Measurements from ENCODE around the gene IFT88.

Gene IFT88

GRCh38 chr13:20714563-20715329 is 147.8 kb downstream of the IFT88 start:
- DNase-seq (ENCODE audit: low read depth in 2 of 2), result no peak

- DNase-seq (ENCODE audit: low read depth in 2 of 2), result no peak
Observed at GRCh38 chr13:20715330-20715712, 148.4 kb downstream of the IFT88 start.

- no peak for DNase-seq (ENCODE audit: low read depth in 2 of 2)
Observed at GRCh38 chr13:20716951-20717350, 150.0 kb downstream of the IFT88 start.

- DNase-seq (ENCODE audit: low read depth in 2 of 2), result no peak
Observed at GRCh38 chr13:20717581-20718542, 150.9 kb downstream of the IFT88 start.

- DNase-seq (ENCODE audit: low read depth in 2 of 2), result no peak
Observed at GRCh38 chr13:20718958-20719566, 152.1 kb downstream of the IFT88 start.

GRCh38 chr13:20719783-20720182 is 152.8 kb downstream of the IFT88 start:
- no peak for DNase-seq (ENCODE audit: low read depth in 2 of 2)

- DNase-seq (ENCODE audit: low read depth in 2 of 2), result no peak
Observed at GRCh38 chr13:20720499-20720898, 153.5 kb downstream of the IFT88 start.

- no peak for DNase-seq (ENCODE audit: low read depth in 2 of 2)
Observed at GRCh38 chr13:20721058-20721453, 154.1 kb downstream of the IFT88 start.

GRCh38 chr13:20721454-20722357 is 154.7 kb downstream of the IFT88 start:
- DNase-seq (ENCODE audit: low read depth in 2 of 2), result no peak

GRCh38 chr13:20727856-20728255 is 160.9 kb downstream of the IFT88 start:
- no peak for DNase-seq (ENCODE audit: low read depth in 2 of 2)

GRCh38 chr13:20728579-20729311 is 161.8 kb downstream of the IFT88 start:
- no peak for DNase-seq (ENCODE audit: low read depth in 2 of 2)

- no peak for DNase-seq (ENCODE audit: low read depth in 2 of 2)
Observed at GRCh38 chr13:20729633-20730585, 163.0 kb downstream of the IFT88 start.

- DNase-seq (ENCODE audit: low read depth in 2 of 2), result no peak
Observed at GRCh38 chr13:20738616-20739015, 171.7 kb downstream of the IFT88 start.

GRCh38 chr13:20740021-20740420 is 173.1 kb downstream of the IFT88 start:
- no peak for DNase-seq (ENCODE audit: low read depth in 2 of 2)
